ENCODE results near the gene STK25.
A peak's percentile ranks its signal among the peaks of the same experiment; 100 is the strongest.
"Not testable (repeated sequence)": the region's sequence is repeated elsewhere in the genome, so short reads cannot be mapped to it uniquely, and the experiment has no call there.

STK25 gene

DNA sequence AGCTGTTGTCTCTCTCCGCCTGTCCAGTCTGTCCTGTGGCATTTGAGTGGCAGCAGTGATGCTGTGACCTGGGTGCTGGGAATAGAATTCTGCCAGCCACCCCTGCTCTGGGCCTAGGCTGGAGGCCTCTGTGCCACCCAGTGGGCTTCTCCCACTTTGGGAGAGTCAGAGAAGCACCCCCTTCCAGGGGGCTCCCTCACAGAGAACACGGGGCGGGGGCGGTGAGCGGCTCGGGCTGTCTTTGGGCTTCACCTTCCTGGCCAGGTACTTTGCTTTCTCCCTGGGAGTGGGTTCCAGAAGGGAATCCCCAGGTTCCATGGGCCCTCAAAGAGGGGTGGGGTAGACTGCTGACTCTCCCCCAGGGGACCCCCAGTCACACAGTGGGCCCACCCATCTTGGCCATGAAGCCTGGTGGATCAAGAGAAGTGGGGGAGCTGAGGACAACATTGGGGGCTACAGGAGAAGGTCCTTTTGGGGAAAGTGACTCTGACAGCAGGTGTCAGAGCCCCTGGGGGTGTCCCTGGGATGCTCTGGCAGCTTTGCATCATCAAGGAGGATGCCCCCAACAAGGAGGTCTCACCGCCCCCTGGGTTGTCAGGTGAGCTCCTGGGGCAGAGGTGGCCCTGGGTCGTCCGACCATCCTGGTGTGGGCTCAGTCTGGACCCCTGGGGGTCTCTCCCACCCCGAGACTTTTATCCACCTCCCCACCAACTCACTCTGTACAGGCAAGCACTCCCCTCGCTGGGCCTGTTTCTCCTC is 31.4 kb upstream of the STK25 start:
- DNase-seq: no peak

DNA sequence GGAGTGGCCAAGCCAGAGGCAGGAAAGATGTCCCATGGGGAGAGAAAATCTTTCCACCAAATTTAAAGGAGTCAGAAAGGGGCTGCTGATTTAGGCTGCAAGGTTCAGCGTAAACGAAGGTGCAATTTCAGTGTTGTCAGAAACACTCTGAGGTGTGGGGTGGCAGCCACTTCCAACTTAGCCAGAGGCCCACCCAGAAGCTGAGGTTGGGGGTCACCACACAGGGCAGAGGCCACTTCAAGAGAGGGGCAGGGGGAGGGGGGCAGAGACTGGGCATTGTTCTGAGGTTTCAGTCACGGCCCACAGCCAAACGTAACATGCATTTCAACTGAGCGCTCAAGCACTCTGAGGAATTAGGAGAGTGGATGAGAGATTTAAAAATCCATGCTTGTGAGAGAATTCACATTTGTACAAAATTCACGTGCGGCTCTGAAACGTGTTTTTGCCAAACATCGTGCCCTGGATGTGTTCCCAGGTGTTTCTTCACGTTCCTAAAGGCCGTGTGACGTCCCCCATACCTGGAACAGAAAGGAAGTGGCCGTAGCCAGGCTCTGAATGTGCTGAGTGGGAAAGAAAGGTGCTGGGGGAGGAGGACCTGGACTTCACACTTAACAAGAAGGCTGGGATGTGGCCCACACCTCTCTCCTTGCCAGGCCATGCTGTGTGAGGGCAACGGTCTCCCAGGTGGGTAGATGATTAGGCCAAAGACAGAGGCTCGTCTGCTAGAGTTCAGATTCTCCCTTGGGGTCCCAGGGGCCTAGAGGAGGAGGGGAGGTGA is 30.6 kb upstream of the STK25 start:
- no peak for DNase-seq

GRCh38 chr2:241535871-241536655 is 27.7 kb upstream of the STK25 start:
- DNase-seq: no peak

- DNase-seq: no peak
These were observed 26.5 kb upstream of the STK25 start for GRCh38 chr2:241534701-241535375.

DNA sequence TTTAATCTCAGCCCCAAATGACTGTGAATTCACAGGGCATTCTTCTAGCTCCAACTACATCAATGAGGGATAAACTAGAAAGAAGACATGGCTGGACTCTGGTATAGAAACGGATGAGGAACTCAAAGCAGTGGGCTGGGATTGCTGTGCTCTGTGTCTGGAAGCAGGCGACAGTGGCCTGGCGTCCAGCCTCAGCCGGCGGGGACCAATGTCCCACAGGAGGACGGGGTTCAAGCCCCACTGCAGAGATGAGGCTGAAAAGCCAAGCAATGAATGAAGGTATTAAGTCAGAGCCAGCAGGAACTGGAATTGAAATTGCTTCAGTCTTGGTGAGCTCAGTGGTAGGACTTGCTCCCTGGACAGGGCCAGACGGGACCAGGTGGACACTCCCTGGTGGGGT is 25.9 kb upstream of the STK25 start:
- DNase-seq: no peak

GRCh38 chr2:241532733-241533601 is 24.6 kb upstream of the STK25 start:
- DNase-seq: no peak

GRCh38 chr2:241532168-241532567 is 23.8 kb upstream of the STK25 start:
- DNase-seq: no peak

GRCh38 chr2:241531161-241531722 is 22.9 kb upstream of the STK25 start:
- no peak for DNase-seq

GRCh38 chr2:241530571-241530970 is 22.2 kb upstream of the STK25 start:
- no peak for DNase-seq

DNA sequence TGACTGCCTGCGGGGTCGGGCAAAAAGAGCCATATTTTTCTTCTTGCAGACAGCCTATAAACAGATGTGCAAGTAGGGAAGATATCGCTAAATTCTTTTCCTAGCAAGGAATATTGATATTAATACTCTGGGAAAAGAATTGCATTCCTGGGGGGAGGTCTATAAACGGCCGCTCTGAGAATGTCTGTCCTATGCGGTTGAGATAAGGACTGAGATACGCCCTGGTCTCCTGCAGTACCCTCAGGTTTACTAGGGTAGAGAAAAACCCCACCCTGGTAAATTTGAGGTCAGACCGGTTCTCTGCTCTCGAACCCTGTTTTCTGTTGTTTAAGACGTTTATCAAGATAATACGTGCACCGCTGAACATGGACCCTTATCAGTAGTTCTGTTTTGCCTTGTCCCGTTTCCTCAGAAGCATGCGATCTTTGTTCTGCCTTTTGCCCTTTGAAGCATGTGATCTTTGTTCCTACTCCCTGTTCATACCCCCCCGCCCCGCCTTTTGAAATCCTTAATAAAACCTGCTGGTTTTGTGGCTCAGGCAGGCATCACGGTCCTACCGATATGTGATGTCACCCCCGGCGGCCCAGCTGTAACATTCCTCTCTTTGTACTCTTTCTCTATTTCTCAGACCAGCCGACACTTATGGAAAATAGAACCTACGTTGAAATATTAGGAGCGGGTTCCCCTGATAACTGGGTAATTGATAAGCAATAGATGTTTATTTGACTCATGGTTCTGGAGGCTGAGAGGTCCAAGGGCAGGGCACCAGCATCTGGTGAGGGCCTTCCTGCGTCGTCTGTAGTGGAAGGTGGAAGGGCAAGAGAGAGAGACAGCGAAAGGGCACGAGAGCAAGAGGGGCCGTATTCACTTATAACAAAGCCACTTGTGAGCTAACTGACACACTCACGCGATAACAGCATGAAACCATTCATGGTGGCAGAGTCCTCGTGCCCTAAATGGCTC is 17.7 kb upstream of the STK25 start:
- DNase-seq: not testable (repeated sequence)

- DNase-seq: no peak
These were observed 14.1 kb upstream of the STK25 start for GRCh38 chr2:241522477-241522876.

DNA sequence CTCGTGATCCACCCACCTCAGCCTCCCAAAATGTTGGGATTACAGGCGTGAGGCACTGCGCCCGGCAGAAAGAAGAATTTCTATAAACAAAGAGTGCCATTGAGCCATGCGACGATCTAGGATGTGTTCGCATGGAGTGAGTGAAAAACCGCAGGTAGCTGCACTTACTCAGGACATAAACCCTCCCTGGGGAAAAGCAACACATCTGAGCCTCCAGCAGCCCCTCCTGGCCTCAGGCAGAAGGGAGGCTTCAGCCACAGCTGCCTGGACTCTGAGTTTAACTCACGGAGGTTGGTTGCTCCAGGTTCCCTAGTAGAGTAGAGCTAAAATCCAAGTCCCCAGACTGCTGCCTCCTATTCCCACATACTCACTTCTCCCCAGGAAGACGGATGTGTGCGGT is 11.3 kb upstream of the STK25 start:
- no peak for DNase-seq

DNA sequence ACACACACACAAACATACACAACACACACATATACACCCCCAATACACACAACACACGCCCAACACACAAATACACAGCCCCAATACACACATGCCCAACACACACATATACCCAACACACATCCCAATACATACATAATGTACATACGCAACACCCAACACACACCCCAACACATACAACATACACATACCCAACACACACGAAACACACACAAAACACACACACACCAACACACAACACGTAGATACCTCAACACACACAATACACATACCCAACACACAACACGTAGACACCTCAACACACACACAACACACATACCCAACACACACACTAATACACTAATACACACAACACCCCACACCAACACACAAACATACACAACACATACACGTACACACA is 8.9 kb upstream of the STK25 start:
- no peak for DNase-seq

- no peak for DNase-seq
These were observed 8.2 kb upstream of the STK25 start for GRCh38 chr2:241516520-241516965.

GRCh38 chr2:241514986-241515737 is 6.8 kb upstream of the STK25 start:
- DNase-seq: no peak

DNA sequence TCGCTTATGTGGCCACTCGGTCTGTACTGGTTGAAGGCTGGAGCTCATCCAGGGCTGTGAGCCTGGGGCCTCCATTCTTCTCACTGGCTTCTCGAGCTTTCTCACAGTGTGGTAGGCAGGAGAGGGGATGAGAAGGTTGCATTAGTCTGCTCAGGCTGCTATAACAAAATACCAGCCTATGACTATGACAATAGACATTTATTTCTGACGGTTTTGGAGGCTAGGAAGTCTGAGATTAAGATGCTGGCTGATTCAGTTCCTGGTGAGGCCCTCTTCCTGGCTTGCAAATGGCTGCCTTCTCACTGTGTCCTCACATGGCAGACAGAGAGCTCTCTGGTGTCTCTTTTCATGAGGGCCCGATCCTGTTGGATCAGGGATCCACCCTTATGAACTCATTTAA is 6.2 kb upstream of the STK25 start:
- DNase-seq: no peak

DNA sequence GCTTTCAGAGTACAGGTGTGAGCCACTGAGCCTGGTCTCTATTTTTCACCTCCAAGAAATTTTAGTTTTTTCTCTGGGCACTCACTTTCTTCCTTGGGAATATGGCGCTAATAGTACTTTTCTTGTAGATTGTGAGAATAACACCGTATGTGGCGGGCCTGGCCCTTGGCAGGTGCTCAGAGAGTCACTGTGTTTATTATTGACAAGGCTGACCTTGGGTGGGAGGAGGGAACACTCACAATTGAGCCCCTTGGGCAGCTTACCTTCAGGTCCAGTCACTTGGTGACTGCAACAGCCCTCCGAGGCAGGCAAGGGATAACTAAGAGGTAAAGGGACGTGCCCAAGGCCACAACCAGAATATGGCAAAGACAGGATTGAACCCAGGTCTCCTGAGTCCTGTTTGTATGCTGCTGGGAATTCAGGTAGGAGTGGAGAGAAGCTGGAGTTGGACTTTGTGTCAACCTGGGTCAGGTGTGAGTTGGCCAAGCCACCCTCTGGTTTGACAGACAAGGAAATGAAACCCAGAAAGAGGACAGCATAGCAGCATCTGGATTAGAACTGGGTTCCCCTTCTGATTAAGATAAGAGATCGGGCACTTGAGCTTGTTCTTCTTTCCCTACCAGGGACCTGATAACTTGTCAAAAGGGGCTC is 2.8 kb upstream of the STK25 start:
- DNase-seq: no peak

DNA sequence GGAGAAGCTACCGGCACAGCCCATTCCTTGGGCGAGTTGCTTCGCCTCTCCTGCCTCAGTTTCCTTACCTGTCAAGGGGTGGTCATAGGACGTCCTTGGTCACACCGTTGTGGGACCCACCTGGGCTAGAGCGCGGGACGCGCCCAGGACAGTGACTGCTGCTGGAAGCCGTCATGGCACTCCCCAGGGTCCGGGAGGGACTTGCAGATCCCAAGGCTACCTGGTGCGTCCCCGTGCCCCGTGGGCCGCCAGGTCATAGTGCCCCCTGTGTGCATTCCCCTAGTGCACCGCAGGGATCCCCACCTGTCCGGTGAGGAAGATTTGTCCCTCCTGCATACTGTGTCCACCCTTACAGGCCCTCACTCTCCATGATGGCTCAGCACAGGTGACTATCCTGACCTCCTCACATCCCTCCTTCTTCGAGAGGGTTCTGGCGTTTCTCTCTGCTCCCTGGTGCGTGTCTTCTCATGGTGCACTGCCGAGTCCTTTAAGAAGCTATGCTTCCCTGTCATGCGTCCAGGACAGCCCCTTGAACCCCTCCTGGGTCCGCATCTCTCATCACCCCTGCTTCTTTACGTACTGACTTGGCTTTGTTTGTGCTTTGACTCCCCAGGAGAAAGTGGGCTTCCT is 886 bp upstream of the STK25 start:
- peak; percentile 55 for DNase-seq

All from DMS53 (cell line).